ENCODE measurements around the gene TMEM143. TPM values are rescaled to one million over a fixed set of nuclear protein-coding genes. Genes with fewer than 3 reads are reported as not detected.

Gene TMEM143
- total RNA-seq, 1 donor from 2014 or later = 5.4 TPM

DNA sequence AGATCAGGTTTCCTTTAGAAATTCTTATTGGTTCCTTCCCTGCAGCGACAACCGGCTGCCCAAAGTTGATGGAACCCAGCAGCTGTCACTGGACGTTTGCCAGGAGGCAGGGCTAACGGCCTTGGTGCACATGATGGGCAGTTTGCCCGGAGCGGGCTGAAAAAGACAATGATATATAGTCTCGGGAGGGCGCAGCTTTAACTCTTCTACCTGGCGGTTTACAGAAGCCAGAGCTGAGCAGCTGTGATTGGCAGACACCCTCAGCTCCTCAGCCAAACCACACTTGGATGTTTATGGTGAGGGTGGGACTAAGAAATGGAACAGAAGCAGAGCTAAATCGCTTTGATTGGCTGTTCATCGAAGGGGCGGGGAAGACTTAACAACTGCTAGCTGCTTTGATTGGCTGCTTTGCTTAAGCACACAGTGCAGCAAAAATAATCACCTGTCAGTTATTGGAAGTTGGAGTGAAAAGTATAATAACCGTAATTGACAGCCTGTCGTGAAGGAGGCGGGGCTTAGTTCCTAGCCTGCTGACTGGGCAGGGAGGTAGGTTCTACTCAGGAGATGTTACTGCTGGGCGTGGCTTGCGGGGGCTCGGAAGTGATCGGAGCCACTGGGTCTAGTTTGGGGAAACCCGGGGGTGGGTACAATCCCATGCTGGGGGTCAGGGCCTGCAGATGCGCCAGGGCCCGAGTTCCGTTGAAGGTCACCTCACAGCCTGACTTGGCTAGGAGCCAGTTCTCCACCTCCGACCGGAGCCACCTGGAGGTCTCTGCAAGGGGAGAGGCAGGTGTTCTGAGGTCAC is 30.9 kb downstream of the TMEM143 start:
- H3K4me1 Mint-ChIP-seq (ENCODE audit: low read depth) = peaks cover 44% of the 10 kb centered on the region
- peaks cover 10% of the 10 kb centered on the region for H3K36me3 Mint-ChIP-seq (ENCODE audit: low read depth)
- peak overlapping the region; percentile 91 for H3K27ac Mint-ChIP-seq (ENCODE audit: unreplicated experiment)
- DNase-seq (ENCODE audit: low spot score) = no peak
- H3K27me3 Mint-ChIP-seq (ENCODE audit: low read depth) = no peaks in the 10 kb centered on the region
- H3K9me3 Mint-ChIP-seq (ENCODE audit: low read depth) = no peaks in the 10 kb centered on the region
- TF ChIP-seq, protein P1, sequence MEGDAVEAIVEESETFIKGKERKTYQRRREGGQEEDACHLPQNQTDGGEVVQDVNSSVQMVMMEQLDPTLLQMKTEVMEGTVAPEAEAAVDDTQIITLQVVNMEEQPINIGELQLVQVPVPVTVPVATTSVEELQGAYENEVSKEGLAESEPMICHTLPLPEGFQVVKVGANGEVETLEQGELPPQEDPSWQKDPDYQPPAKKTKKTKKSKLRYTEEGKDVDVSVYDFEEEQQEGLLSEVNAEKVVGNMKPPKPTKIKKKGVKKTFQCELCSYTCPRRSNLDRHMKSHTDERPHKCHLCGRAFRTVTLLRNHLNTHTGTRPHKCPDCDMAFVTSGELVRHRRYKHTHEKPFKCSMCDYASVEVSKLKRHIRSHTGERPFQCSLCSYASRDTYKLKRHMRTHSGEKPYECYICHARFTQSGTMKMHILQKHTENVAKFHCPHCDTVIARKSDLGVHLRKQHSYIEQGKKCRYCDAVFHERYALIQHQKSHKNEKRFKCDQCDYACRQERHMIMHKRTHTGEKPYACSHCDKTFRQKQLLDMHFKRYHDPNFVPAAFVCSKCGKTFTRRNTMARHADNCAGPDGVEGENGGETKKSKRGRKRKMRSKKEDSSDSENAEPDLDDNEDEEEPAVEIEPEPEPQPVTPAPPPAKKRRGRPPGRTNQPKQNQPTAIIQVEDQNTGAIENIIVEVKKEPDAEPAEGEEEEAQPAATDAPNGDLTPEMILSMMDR (IDR thresholded peaks at IDR 0.05) = no peak
- H3K4me3 Mint-ChIP-seq (ENCODE audit: unreplicated experiment) = peak overlapping the region; percentile 72

DNA sequence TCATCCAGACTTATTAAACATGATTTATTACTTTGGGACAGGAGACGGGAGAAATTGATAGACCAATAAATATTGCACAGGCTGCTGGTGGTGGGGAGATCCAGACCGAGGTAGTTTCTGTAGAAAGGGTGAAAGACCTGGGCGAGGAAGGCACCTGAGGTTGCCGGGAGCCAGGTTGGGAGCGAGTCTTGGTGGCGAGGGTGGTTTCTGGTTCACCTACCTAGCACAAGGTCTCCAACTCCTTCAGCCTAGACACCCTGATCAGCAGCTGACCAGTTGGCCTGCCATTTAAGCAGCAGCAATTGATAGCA is 31.4 kb downstream of the TMEM143 start:
- Mint-ChIP-seq H3K4me1 (ENCODE audit: low read depth) (peaks cover 49% of the 10 kb centered on the region), H3K27ac (ENCODE audit: unreplicated experiment) (peak overlapping the region; percentile 91), H3K27me3 (ENCODE audit: low read depth) (no peaks in the 10 kb centered on the region), H3K36me3 (ENCODE audit: low read depth) (peaks cover 10% of the 10 kb centered on the region), H3K4me3 (ENCODE audit: unreplicated experiment) (peak overlapping the region; percentile 72), H3K9me3 (ENCODE audit: low read depth) (no peaks in the 10 kb centered on the region)
- DNase-seq (ENCODE audit: low spot score) = no peak
- TF ChIP-seq, protein P1 (IDR thresholded peaks at IDR 0.05) = no peak

DNA sequence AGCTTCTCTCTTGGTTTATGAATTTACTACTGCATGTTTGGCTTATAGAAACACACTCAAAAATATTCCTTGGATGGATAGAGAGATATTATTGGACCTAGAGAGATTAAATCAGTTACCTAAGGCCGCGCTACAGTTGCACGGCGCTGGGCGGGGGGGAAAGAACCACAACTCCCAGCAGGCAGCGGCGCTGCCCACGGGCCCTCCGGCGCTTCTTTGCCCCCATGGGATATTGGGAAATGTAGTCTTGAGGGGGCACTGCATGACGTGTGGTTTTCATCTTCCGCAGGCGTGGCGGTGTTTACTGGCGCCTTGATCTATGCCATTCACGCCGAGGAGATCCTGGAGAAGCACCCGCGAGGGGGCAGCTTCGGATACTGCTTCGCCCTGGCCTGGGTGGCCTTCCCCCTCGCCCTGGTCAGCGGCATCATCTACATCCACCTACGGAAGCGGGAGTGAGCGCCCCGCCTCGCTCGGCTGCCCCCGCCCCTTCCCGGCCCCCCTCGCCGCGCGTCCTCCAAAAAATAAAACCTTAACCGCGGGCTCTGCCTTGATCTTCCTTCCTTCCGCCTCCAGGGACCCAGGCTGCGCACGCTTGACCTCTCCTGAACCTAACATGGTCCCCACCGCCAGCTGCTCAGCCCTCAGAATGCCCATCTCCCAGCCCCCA is 33.6 kb downstream of the TMEM143 start:
- TF ChIP-seq, protein P1 (IDR thresholded peaks at IDR 0.05) = no peak
- no peak overlapping the region for H3K4me3 Mint-ChIP-seq (ENCODE audit: unreplicated experiment)
- H3K27me3 Mint-ChIP-seq (ENCODE audit: low read depth) = no peaks in the 10 kb centered on the region
- peaks cover 10% of the 10 kb centered on the region for H3K36me3 Mint-ChIP-seq (ENCODE audit: low read depth)
- DNase-seq (ENCODE audit: low spot score) = no peak
- H3K9me3 Mint-ChIP-seq (ENCODE audit: low read depth) = no peaks in the 10 kb centered on the region
- peak overlapping the region; percentile 75 for H3K27ac Mint-ChIP-seq (ENCODE audit: unreplicated experiment)
- peaks cover 65% of the 10 kb centered on the region for H3K4me1 Mint-ChIP-seq (ENCODE audit: low read depth)

DNA sequence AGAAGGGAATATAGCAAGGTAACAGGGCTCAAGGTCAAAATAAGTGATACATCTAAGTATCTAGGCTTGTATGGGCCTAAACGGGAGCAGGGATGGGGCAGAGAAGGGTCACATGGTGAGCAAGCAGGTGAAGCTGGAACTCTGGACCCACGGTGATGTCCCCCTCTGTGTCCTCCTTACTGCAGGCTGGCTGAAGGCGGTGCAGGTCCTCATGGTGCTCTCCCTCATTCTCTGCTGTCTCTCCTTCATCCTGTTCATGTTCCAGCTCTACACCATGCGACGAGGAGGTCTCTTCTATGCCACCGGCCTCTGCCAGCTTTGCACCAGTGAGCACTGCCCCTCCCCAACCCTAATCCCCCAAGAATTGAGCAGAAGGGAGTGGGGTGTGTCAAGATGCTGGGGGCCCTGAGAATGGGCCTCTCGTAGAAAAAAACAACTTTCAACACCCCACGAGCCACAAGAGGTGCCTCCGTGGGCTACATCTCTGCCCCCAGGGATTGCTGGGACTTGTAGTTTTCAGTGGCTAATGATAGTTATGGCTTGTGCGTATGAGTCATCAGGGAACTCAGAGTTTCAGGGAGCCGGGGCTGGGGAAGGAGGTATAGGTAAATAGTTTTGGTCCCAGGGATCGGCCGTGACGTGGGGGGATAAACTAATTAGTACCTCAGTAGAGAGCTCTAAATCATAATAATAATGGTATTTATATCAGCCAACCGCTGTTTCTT is 34.4 kb downstream of the TMEM143 start:
- TF ChIP-seq, protein P1 (IDR thresholded peaks at IDR 0.05) = no peak
- Mint-ChIP-seq H3K9me3 (ENCODE audit: low read depth) (no peaks in the 10 kb centered on the region), H3K36me3 (ENCODE audit: low read depth) (peaks cover 10% of the 10 kb centered on the region), H3K4me1 (ENCODE audit: low read depth) (peaks cover 70% of the 10 kb centered on the region), H3K4me3 (ENCODE audit: unreplicated experiment) (peak overlapping the region; percentile 4), H3K27ac (ENCODE audit: unreplicated experiment) (peak overlapping the region; percentile 75), H3K27me3 (ENCODE audit: low read depth) (no peaks in the 10 kb centered on the region)
- no peak for DNase-seq (ENCODE audit: low spot score)

DNA sequence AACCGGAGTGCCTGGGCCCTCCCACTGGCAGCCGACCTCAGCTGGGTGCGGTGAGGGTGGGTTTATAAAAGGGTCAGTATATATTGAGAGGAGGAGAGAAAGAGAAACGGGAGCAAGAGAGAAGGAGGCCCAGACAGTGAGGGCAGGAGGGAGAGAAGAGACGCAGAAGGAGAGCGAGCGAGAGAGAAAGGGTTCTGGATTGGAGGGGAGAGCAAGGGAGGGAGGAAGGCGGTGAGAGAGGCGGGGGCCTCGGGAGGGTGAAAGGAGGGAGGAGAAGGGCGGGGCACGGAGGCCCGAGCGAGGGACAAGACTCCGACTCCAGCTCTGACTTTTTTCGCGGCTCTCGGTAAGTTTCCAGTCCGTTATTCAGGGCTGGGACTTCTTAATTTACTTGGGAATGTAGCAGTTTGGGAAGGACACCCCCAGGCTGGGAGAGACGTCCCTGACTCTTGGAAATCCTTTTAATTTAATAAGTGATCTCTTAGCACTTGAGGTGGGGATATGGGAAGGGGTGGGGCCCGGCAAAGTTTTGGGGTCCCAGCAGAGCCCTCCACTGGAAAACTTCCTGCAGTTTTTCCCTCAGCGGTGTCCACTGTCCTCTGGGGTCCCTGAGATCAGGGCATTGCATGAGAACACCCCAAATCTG is 38.4 kb downstream of the TMEM143 start, which contains the start of gene EMP3:
Gene EMP3, plus strand, starts transcription at position 288 of the 646 bp plus-strand sequence. CDS start 1,293 bp downstream, outside the sequence.
- TF ChIP-seq, protein P1 (IDR thresholded peaks at IDR 0.05) = no peak
- Mint-ChIP-seq H3K4me1 (ENCODE audit: low read depth) (peaks cover 77% of the 10 kb centered on the region), H3K27ac (ENCODE audit: unreplicated experiment) (peak within 1 kb of the TSS; percentile 99), H3K4me3 (ENCODE audit: unreplicated experiment) (peak within 1 kb of the TSS; percentile 85), H3K36me3 (ENCODE audit: low read depth) (peaks cover 3% of the 10 kb centered on the region), H3K27me3 (ENCODE audit: low read depth) (no peaks in the 10 kb centered on the region), H3K9me3 (ENCODE audit: low read depth) (no peaks in the 10 kb centered on the region)
- DNase-seq (ENCODE audit: low spot score) = peak; percentile 95
